Tibial nerve (tissue), 3 donors: ENCODE data around the gene MAU2.

ENCODE experiments used
- CTCF ChIP-seq, 5 experiments: fragments of 200-600 bp in 3 of 5; fragments of 450-650 bp in 2 of 5; sonication (generic) in 3 of 5; IDR thresholded peaks; one replicate each; pipeline ENCODE4 v1.5.1; 2016 to 2019; ENCODE audit warnings: antibody characterized with exemption in 5 of 5, mild to moderate bottlenecking in 3 of 5, moderate library complexity in 2 of 5
- POLR2A ChIP-seq, 2 donors: fragments of 450-650 bp; IDR thresholded peaks; one replicate each; pipeline ENCODE4 v1.6.1; 2017; ENCODE audit warnings: antibody characterized with exemption in 2 of 2, mild to moderate bottlenecking in 2 of 2, moderate library complexity in 2 of 2

GRCh38 chr19:19338082-19338481 is 17.5 kb downstream of the MAU2 start:
- TF ChIP-seq CTCF (IDR thresholded peaks at IDR 0.05): no peak
- TF ChIP-seq POLR2A (IDR thresholded peaks at IDR 0.05): no peak
